Activated T-helper 1 cell treated with anti-CD3 and anti-CD28 coated beads, Interleukin-2, amount 50 U/mL, for 16 hours (primary cell): ENCODE data around the gene RALGPS2.
"Not testable (repeated sequence)": the region's sequence is repeated elsewhere in the genome, so short reads cannot be mapped to it uniquely, and the experiment has no call there.

Source experiments
- DNase-seq, 2 donors: peaks; one replicate each; pipeline ENCODE4 v3.0.0-alpha.2; 2020; ENCODE audit warnings: low read depth in 1 of 2, low spot score in 1 of 2

RALGPS2 gene

GRCh38 chr1:178724376-178724727 is 692 bp upstream of the RALGPS2 start:
- DNase-seq = no peak

- peak in 1 of 2 donors; percentile 2 for DNase-seq
Measured at GRCh38 chr1:178725466-178726086, 532 bp downstream of the RALGPS2 start.

GRCh38 chr1:178726087-178726517 is 1.1 kb downstream of the RALGPS2 start:
- DNase-seq = peak; percentile 10 to 16

- DNase-seq = no peak
Measured at GRCh38 chr1:178726545-178726944, 1.5 kb downstream of the RALGPS2 start.

GRCh38 chr1:178727014-178727895 is 2.2 kb downstream of the RALGPS2 start:
- DNase-seq = no peak

- DNase-seq = no peak
Measured at GRCh38 chr1:178733972-178734371, 8.9 kb downstream of the RALGPS2 start.

- no peak for DNase-seq
Measured at GRCh38 chr1:178738780-178739179, 13.7 kb downstream of the RALGPS2 start.

GRCh38 chr1:178739285-178740045 is 14.4 kb downstream of the RALGPS2 start:
- no peak for DNase-seq

GRCh38 chr1:178740491-178740890 is 15.4 kb downstream of the RALGPS2 start:
- no peak for DNase-seq

- no peak for DNase-seq
Measured at GRCh38 chr1:178740924-178741323, 15.9 kb downstream of the RALGPS2 start.

- DNase-seq = no peak
Measured at GRCh38 chr1:178743801-178744200, 18.8 kb downstream of the RALGPS2 start.

- DNase-seq = no peak
Measured at GRCh38 chr1:178745260-178745659, 20.2 kb downstream of the RALGPS2 start.

- no peak for DNase-seq
Measured at GRCh38 chr1:178746345-178746744, 21.3 kb downstream of the RALGPS2 start.

- DNase-seq = not testable (repeated sequence)
Measured at GRCh38 chr1:178747361-178747760, 22.3 kb downstream of the RALGPS2 start.

GRCh38 chr1:178749581-178750166 is 24.6 kb downstream of the RALGPS2 start:
- no peak for DNase-seq

GRCh38 chr1:178751046-178751445 is 26.0 kb downstream of the RALGPS2 start:
- DNase-seq = no peak

GRCh38 chr1:178752891-178753290 is 27.8 kb downstream of the RALGPS2 start:
- no peak for DNase-seq

GRCh38 chr1:178754655-178755256 is 29.7 kb downstream of the RALGPS2 start:
- DNase-seq = not testable (repeated sequence)

- DNase-seq = no peak
Measured at GRCh38 chr1:178768423-178768822, 43.4 kb downstream of the RALGPS2 start.

- no peak for DNase-seq
Measured at GRCh38 chr1:178772952-178773351, 47.9 kb downstream of the RALGPS2 start.

GRCh38 chr1:178774263-178774662 is 49.2 kb downstream of the RALGPS2 start:
- no peak for DNase-seq
